CD4-positive, alpha-beta T cell treated with Interleukin-10 for 1 hour (primary cell): ENCODE measurements around the gene ADGRG6.
A peak's percentile ranks its signal among the peaks of the same experiment; 100 is the strongest.
"Not testable (repeated sequence)": the region's sequence is repeated elsewhere in the genome, so short reads cannot be mapped to it uniquely, and the experiment has no call there.

Experiments
- DNase-seq: peaks from one replicate; pipeline ENCODE4 v3.0.0-alpha.2; 2020

ADGRG6 gene

DNA sequence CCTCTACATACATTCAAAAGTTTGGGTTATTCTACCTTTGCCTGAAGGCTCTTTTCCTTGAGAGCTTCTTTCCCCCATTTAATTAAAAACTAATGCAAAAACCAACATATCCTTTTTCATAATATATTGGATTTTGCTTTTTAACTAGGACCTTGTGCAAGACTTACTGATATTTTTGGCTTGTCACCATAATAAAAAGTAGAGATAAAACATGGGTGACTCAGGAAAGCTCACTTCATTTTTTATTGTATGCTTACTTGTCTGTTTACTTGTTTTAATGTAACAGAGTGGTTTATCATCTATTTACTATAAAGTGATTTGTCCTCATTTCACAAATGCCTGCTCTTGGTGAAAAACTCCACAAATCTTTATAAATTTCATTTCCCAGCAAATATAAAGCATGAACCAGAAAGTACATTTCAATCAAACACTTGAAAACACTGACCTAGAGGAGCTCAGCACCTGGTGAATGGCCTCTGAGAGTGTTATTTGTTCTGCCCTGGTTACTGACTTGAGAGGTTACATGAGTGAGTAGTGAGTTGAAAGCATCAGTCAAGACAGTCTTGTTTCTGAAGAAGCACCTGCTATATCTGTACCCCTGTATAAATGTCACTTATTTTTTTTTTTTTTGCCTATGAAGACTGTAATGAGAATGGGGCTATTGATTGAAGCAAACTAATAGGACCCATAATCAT, 20.8 kb downstream of the ADGRG6 start:
- no peak for DNase-seq

DNA sequence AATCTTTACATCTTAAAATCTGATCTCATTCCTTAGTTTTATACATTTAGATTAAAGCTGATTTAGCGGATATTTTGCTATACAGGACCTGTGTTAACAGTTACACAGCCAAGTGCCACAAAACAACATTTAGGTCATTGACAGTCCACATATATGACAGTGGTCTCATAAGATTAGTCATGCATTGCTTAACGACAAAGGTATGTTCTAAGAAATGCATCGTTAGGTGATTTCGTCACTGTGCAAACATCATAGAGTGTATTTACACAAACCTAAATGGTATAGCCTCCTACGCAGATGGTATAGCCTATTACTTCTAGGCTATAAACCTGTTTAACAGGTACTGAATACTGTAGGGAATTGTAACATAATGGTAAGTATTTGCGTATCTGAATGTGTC, 21.6 kb downstream of the ADGRG6 start:
- DNase-seq: no peak

DNA sequence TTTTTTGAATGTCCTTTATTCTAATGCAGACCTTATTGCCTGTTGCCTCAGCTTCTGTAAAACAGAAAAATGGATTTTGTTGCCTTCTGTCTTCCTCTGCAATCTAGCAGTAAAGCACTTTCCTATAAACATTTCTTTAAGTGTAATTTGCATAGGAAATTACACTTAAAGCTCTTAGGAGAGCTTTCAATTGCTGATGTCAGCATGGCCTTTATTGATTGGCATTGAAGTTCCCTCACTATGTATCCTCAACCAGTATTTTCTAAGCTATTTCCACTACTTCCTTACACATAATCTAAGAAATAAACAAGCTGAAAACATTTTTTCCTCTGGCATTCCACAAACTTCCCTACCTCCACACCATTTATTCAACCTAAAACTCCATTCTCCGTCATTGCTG, 22.3 kb downstream of the ADGRG6 start:
- no peak for DNase-seq

DNA sequence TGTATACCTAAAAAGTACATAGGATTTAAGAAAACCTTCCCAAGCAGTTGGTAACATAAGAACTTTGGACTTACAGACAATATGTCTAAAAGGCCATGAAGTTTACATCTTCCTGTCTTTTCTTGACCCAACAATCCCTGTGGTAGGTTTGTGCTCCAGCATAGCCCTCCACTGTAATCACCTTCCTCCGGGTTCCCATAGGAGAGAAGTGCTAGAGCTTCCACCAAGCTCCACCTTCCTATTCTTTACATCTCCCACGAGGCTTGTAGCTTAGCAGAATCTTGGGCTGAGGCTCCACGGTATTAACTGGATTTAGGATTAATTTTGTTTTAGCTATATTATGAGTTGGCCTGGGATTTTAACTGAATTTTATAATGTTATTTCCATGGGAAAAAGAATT, 23.3 kb downstream of the ADGRG6 start:
- DNase-seq: no peak

DNA sequence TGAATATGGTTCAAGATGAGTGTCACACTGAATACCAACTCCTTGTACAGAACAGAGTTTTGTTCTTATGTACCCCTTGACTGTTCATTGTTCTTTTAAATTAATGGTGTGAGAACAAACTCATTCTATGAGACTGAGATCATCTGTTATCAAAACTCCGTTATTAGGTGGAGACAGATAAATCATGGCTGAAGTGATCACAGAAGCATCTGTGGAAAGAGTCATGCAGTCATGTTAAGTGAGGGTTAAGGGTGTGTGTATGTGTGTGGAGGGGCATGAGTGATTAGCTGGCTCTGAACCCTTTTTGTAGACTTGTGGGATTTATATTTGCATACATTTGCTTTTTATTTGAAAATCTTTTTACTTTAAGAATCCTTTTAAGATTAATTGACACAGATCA, 24.7 kb downstream of the ADGRG6 start:
- no peak for DNase-seq

DNA sequence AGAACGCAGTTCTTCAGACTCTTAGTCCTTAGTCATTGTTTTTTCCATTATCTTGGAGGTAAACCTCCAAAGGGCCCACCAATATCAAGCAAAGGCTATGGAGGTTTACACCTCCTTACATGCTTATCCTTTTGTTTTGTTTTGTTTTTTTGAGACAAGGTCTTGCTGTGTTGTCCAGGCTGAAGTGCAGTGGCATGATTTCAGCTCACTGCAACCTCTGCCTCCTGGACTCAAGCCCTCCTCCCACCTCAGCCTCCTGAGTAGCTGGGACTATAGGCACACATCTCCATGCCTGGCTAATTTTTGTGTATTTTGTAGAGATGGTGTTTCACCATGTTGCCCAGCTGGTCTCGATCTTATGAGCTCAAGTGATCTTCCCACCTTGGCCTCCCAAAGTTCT, 26.3 kb downstream of the ADGRG6 start:
- DNase-seq: no peak

DNA sequence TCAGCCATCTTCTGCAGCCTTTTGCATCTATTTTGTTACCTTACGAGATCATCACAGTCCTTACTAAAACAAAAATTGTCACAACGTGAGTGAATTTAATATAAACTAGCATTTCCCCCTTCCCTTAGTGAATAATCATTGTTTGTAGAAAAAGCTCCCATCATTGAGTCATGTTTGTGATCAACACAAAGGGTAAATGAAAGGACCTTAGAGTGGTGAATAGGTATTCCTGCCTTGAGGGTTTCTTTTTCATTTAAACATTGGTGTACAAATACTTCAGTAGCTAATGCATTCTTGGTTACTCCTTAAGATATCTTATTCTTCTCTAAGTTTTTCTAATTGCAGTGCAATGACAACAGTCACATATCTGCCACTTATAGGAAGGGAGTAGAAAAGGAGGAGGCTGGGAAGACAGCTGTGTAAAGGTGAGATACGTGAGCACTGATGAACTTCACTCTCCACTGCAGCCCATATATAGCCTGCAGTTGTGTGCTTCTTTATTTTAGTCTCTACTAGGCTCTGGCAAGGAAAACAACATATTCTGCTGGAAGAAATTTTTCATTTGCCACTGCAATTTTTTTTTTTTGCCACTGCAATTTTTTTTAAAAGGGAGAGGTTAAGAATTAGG, 27.8 kb downstream of the ADGRG6 start:
- no peak for DNase-seq

DNA sequence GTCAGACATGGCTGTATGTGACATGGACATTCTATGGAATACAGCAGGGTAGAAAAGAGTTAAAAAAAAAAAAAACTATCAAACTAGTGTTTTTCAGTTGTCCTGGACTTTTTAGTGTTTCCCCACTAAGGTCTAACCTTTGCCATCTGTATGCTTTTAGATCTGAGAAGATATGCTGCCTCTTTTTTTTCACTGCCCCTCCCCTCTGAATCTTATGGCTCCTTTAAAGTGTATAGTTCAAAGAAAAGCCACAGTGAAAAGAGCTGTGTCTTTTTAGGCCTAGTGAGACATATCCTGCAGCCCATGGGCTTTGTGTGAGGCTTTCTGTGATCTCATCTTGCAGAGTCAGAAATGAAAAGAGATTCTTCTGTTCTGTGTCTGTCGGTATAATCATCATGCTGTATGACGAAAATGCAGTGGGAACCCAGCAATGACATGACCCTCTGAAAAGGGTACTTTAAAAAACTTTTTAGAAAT, 29.3 kb downstream of the ADGRG6 start:
- peak; percentile 15 for DNase-seq

DNA sequence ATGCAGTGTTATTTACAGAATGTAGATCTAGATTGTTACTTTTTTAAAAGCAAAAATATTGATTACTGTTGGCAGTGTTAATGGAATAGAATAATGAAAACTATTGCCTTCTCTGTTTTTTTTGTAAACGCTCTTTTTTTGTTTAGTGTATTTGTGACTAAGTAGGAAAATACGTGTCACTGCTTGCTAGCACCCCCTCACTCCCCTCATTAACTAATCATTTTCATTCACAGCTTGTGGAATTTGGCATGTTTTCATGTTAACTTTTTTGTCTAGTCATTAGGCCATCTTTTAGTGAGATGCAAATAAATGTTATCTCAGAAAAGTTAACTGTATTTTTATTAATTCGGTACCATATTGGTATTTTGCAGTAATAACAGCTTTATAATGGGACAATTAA, 29.8 kb downstream of the ADGRG6 start:
- DNase-seq: no peak

DNA sequence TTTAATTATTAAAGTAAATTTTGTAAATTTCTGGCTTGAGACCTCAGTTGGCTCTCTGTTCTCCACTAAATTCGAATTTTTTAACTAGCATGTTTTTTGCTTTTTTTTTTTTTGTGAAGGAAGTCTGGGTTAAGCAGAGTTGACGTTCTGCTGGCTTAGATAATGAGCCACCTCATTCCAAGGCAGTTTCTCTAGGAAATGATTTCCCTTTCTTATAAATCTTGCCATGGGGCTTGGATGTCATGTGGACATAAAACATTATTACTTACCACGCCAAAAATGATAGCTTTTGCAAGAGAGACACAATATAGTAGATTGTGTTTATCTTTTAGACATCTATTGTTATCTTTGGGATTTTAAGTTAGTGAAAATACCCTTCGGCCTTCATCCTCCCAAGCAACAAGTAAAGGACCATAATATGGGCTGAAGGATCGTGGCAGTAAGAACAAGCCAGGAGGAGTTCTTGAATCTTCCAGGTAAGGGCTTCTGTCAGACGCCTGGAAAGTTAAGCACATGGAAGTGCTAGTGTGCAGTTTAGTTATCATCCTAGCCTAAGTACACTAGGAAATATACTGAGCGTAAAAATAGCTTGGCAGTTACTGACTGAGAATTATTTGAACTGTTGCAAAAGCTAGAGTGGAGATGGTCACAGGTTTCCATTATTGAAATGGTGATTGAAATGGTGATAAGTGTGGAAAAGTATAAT, 30.7 kb downstream of the ADGRG6 start:
- DNase-seq: no peak

DNA sequence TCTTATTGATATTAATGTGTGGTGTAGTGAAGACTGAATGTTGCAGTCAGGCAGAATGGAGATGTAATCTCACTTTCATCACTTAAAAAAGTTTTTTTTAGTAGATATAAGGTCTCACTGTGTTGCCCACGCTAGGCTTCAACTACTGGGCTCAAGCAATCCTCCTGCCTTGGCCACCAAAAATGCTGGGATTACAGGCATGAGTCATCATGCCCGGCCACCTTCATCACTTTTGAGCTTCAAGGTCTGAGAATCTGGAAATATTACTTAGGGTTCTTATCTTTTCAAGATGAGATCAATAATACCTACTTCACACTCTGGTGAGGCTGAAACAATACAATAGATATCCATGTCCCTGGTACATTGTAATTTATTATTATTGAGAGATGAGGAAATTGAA, 31.6 kb downstream of the ADGRG6 start:
- DNase-seq: no peak

DNA sequence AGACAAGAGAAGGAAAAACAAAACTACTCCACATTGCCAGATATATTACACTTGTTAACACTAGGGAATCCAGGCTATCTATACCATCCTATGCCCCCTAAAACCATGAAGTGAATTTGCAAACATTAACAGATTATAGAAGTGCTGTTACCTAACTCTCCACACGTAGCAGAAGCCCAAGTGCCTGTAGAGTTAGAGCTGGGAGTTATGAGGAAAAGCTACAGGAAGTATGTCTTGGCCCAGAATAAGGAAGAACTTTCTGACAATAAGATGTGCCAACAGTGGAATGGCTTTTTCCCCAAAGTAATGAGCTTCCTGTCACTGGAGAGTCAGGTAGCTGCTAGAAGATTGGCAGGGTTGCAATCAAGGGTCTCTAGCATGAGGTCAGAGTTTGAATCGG, 32.5 kb downstream of the ADGRG6 start:
- DNase-seq: no peak

DNA sequence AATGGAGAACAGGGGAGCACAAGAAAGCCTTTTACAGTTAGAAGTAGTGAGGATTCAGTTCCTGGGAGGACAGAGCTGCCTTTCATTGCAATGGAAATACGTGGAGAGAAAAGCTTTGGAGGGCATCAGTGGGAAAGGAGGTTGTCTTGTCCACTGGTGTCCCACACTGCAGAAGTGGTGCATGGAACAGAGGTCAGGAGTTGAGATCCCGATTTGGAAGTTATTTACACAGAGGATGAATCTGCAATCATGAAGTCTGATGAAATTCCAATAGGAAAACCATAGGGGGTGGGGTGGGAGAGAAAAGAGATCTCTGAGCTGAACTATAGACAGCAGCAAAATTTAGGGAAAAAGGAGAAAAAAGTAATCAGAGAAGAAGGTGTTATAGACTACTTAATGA, 33.6 kb downstream of the ADGRG6 start:
- DNase-seq: no peak

DNA sequence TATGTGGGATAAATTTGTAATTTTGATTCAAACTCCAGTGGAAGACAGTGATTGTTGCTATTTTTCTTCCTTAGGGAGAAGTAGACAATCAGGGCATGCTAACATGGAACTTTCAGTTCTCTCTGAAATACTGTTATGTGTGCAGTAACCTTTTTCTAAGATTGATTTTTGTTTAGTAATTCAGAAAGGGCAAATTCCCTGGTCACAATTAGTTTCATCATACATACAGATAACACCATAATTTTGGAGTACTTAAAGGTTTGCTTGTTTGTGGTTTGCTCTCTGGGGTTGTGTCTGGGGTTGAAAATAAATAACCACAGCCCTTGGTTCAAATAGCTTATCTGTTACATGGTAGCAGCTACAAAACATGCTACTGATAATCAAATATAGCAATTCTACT, 34.4 kb downstream of the ADGRG6 start:
- no peak for DNase-seq

DNA sequence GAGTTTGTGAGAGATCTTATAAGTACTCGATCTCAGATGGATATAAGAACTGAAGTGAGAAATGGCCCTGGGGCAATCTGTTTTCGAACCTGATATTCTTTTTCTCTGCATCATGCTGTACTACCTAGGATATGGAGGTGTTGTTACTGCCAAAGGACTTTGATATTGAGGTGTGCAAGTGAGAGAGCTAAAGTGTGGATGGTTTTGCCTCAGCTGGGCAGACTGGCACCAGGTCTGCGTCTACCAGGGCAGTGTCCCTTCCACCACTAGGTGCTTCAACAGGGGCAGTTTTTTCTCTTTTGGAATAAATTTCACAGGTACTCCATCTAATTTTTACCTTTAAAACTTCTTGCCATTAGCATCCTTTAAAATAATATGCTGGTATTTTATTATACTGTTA, 35.0 kb downstream of the ADGRG6 start:
- DNase-seq: no peak

DNA sequence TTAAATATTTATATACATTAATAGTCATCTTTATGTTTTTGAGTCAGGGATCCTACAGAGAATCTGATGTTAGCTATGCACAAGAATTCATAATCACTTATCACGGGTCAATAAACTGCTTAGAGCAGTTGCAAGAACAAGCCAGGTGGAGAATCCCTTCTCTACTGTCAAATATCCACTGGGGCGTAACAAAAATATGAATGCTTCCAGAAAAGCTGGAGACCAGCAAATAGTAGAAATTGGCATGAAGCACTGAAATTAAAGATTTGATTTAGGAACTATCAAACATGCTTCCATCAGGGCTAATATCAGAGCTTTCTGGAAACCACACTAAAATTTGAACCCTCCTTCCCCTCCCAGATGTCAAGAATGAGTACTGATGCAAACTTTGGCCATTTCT, 37.3 kb downstream of the ADGRG6 start:
- no peak for DNase-seq

DNA sequence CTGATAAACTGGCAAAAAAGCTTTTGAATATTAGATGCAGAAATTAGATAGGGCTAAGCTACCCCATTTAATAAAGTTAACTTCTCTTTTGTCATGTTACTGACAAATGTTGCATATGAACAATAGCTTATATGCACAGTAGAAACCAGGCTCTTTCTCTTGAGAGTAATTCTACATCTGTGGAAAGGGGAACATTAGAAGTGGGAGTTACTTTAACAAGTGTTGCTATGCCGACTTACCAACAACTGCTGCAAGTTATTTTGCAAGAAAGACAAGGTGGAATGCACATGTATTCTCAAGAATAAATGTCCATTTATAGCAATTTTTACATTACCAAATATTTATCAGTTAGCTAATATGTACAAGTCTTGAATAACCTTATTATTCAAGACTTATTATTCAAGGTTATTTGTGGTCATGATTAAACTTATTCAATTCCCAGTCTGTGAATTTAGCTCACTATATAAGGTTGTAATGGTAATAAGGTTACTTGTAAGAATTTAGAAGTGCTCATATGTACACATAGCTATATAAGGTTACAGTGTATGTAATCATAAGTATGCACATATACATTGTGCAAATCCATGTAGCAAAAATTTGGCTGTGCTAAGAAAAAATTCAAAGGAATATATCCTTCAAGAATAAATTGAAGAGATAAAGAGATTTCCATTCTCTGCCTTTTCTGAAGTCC, 38.3 kb downstream of the ADGRG6 start:
- no peak for DNase-seq

DNA sequence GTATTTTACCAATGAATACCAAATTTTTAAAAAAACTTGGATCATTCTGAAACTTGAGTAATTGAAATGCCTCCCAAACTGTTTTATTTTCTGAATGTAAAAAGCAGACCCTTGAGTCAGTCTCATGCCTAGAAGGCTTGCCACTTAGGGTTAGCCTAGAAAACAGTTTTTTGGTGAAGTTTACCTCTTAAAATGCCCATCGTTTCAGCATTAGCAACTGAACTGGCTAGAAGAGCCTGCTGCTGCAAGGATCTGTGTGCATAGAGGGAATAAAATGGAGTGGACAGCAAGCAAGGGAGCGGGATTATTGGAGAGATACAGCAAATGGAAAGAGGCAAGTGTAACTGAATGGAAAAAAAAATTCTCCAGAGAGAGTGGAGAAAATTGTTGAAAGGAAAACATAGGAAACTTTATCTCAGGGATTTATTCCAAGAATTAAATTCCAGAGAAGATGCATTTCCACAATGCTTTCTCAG, 40.1 kb downstream of the ADGRG6 start:
- DNase-seq: no peak

DNA sequence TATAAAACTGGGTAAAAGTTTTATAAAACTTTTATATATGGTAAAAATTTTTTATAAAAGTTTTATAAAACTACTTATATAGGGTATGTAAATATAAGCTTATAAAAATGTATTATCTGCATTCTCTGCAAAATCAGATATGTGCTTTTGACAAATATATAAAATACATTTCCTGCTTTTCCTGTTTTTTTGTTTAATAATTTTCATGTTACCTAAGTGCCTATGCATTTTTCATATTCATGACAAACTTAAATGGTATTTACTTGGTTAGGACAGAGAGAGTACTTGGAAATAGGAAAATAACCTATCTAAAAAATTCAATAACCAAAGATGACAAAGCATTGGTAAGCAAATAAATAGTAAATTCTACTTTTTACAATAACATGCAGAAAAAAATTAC, 41.2 kb downstream of the ADGRG6 start:
- no peak for DNase-seq

DNA sequence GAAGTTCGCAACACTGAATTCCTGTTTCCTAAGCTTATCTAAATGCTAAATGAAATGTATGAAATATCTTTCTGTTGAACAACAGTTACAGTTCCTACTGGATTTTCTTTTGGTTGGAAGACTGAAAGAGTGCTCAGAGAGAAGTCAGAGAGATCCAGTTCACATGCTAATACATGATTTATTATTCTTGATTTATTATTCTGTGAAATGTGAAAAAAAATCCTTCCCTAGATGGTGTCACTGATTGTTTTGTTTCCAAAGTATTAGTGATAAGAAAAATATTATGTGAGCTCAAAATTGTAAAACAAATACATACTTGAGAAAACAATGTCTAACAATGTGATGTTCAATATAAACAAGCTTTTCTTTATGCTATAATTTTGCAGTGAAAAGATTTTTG, 42.1 kb downstream of the ADGRG6 start:
- no peak for DNase-seq

DNA sequence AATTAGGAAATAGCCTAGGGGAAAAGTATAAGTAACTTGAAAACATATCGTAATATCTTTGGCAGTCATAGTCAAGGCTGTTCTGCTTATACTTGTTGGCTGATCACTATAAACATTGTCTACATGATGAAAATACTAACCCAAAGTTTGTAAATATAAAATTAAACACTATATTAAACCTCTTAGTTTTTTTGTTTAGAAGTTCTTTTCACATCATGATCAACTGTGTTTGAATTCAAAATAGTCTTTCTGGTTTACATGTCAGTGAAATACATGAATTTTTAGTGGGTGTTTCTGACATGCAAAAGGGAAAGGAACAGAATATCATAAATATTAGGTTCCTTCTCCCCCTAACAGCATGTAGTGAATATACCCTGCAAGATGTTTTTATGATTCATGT, 43.5 kb downstream of the ADGRG6 start:
- no peak for DNase-seq

DNA sequence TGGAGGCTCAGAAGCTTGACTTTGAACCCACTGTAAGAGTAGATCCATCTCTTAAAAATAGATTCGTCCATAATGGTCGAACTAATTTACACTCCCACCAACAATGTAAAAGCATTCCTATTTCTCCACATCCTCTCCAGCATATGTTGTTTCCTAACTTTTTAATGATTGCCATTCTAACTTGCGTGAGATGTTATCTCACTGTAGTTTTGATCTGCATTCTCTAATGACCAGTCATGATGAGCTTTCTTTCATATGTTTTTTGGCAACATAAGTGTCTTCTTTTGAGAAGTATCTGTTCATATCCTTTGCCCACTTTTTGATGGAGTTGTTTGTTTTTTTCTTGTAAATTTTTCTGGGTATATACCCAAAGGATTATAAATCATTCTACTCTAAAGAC, 44.4 kb downstream of the ADGRG6 start:
- not testable (repeated sequence) for DNase-seq

DNA sequence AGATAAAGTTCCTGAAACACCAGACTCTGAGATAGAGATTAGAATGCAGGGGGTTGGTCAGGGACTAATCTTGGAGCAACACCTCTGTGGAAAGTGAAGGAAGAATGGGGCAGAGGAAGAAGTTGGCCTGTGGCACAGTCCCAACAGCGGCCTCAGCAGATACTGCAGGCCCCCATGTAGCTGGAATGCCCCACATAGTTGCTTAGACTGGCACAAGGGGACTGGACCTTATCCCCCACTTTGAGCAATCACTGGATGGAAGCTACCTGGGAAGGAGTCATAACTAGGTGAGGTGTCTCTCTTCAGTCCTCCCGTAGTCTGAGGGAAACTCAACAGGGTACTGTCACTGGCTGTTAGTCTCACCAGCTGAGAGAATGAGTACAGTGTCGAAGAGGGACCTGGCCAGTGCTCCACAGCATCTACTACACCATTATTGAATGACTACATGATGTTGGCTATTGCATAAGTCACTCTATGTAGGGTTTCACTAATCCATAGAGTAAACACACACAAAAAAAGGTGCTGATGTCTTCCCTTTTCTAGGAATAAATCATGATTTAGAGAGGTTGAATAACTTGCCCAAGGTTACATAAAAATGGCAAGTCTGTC, 47.5 kb downstream of the ADGRG6 start:
- no peak for DNase-seq
